Loucy (cell line): ENCODE measurements around the gene DPH6.

Experiments used
- H2AFZ ChIP-seq: fragments of 200-600 bp; sonication (generic); 2 replicates; pipeline ENCODE4 v1.6.0; 2016; ENCODE audit warnings: antibody characterized with exemption, mild to moderate bottlenecking, low read length, moderate library complexity
- H3F3A ChIP-seq: fragments of 200-600 bp; 2 replicates; pipeline ENCODE4 v1.6.0; 2016; ENCODE audit warnings: antibody characterized with exemption, low read depth, mild to moderate bottlenecking
- H3K27me3 ChIP-seq: fragments of 200-600 bp; sonication (generic); 2 replicates; pipeline ENCODE4 v1.6.1; 2014; ENCODE audit warnings: low read length, mild to moderate bottlenecking; ENCODE audit not compliant: insufficient read depth, poor library complexity, severe bottlenecking
- H3K36me3 ChIP-seq: fragments of 200-600 bp; sonication (generic); 2 replicates; pipeline ENCODE4 v1.6.1; 2016; ENCODE audit warnings: low read length; ENCODE audit not compliant: insufficient read depth
- H3K4me1 ChIP-seq: fragments of 200-600 bp; sonication (generic); 2 replicates; pipeline ENCODE4 v1.5.1; 2014; ENCODE audit warnings: low read length, mild to moderate bottlenecking; ENCODE audit not compliant: insufficient read depth, poor library complexity, severe bottlenecking
- H3K4me2 ChIP-seq: fragments of 200-600 bp; sonication (generic); 2 replicates; pipeline ENCODE4 v1.6.0; 2014; ENCODE audit warnings: antibody characterized with exemption, low read length, low read depth, mild to moderate bottlenecking; ENCODE audit not compliant: poor library complexity, severe bottlenecking
- H3K4me3 ChIP-seq: fragments of 200-600 bp; sonication (generic); 2 replicates; pipeline ENCODE4 v1.5.1; 2014; ENCODE audit warnings: low read length, mild to moderate bottlenecking, mixed read lengths; ENCODE audit not compliant: poor library complexity, severe bottlenecking
- H3K79me2 ChIP-seq: fragments of 200-600 bp; sonication (generic); 2 replicates; pipeline ENCODE4 v1.6.1; 2014; ENCODE audit warnings: low read length; ENCODE audit not compliant: insufficient read depth
- H3K9ac ChIP-seq: fragments of 200-600 bp; sonication (generic); 2 replicates; pipeline ENCODE4 v1.6.0; 2014; ENCODE audit warnings: mild to moderate bottlenecking, low read depth, low read length, moderate library complexity; ENCODE audit not compliant: poor library complexity, severe bottlenecking
- H3K9me2 ChIP-seq: fragments of 200-600 bp; sonication (generic); replicated peaks from 2 replicates; pipeline ENCODE4 v1.6.1; 2016; ENCODE audit warnings: low read depth, low read length, mixed read lengths
- H3K9me3 ChIP-seq: fragments of 200-600 bp; sonication (generic); 2 replicates; pipeline ENCODE4 v1.6.1; 2014; ENCODE audit warnings: mild to moderate bottlenecking, antibody characterized with exemption, low read length, low read depth; ENCODE audit not compliant: insufficient read depth
- H4K20me1 ChIP-seq: fragments of 200-600 bp; sonication (generic); 2 replicates; pipeline ENCODE4 v1.6.0; 2014; ENCODE audit warnings: antibody characterized with exemption, low read length, mild to moderate bottlenecking; ENCODE audit not compliant: insufficient read depth, poor library complexity, severe bottlenecking
- CTCF ChIP-seq: fragments of 200-600 bp; sonication (generic); conservative IDR thresholded peaks from 2 replicates; pipeline ENCODE4 v1.5.1; 2014; ENCODE audit warnings: mild to moderate bottlenecking, antibody characterized with exemption, low read length
- EZH2phosphoT487 ChIP-seq: fragments of 200-600 bp; IDR thresholded peaks from 2 replicates; pipeline ENCODE4 v1.6.1; 2018; ENCODE audit warnings: antibody characterized with exemption, mild to moderate bottlenecking, moderate library complexity, borderline replicate concordance

DPH6 gene

GRCh38 chr15:35481992-35482391 lies 64.0 kb downstream of the DPH6 start:
- H3K4me2 ChIP-seq = peak overlapping the region; percentile 56
- H3K4me1 ChIP-seq = peaks cover 37% of the 10 kb centered on the region
- no peak overlapping the region for H2AFZ ChIP-seq
- H3K9me2 ChIP-seq = no peaks in the 10 kb centered on the region
- no peak for TF ChIP-seq CTCF
- no peaks in the 10 kb centered on the region for H3K27me3 ChIP-seq
- H3K9me3 ChIP-seq = peaks cover 8% of the 10 kb centered on the region; the same call in 1 of the 2 replicates
- H3K9ac ChIP-seq = no peak overlapping the region
- no peaks in the 10 kb centered on the region for H3F3A ChIP-seq
- no peaks in the 10 kb centered on the region for H3K79me2 ChIP-seq
- no peaks in the 10 kb centered on the region for H3K36me3 ChIP-seq
- no peaks in the 10 kb centered on the region for H4K20me1 ChIP-seq
- H3K4me3 ChIP-seq = no peak overlapping the region

GRCh38 chr15:35481064-35481463 lies 64.9 kb downstream of the DPH6 start:
- no peaks in the 10 kb centered on the region for H4K20me1 ChIP-seq
- no peak overlapping the region for H2AFZ ChIP-seq
- peaks cover under 1% of the 10 kb centered on the region; the same call in 1 of the 2 replicates for H3K9me3 ChIP-seq
- H3K27me3 ChIP-seq = no peaks in the 10 kb centered on the region
- H3K79me2 ChIP-seq = no peaks in the 10 kb centered on the region
- no peak overlapping the region for H3K9ac ChIP-seq
- H3K36me3 ChIP-seq = no peaks in the 10 kb centered on the region
- TF ChIP-seq CTCF = no peak
- TF ChIP-seq EZH2phosphoT487 = peak; percentile 19; the same call in 1 of the 2 replicates
- H3K9me2 ChIP-seq = no peaks in the 10 kb centered on the region
- H3K4me2 ChIP-seq = peak overlapping the region; percentile 56
- H3K4me3 ChIP-seq = peak overlapping the region; percentile 41
- H3F3A ChIP-seq = no peaks in the 10 kb centered on the region
- H3K4me1 ChIP-seq = peaks cover 37% of the 10 kb centered on the region

- H3K36me3 ChIP-seq = no peaks in the 10 kb centered on the region
- H3K9ac ChIP-seq = no peak overlapping the region
- no peaks in the 10 kb centered on the region for H4K20me1 ChIP-seq
- no peaks in the 10 kb centered on the region for H3K79me2 ChIP-seq
- no peaks in the 10 kb centered on the region for H3K27me3 ChIP-seq
- no peaks in the 10 kb centered on the region for H3K9me3 ChIP-seq
- H3F3A ChIP-seq = no peaks in the 10 kb centered on the region
- H3K4me2 ChIP-seq = no peak overlapping the region
- TF ChIP-seq EZH2phosphoT487 (no peak), CTCF (no peak)
- no peak overlapping the region for H3K4me3 ChIP-seq
- no peak overlapping the region for H2AFZ ChIP-seq
- H3K4me1 ChIP-seq = peaks cover 37% of the 10 kb centered on the region
- no peaks in the 10 kb centered on the region for H3K9me2 ChIP-seq
Measured at GRCh38 chr15:35479423-35479822, 66.5 kb downstream of the DPH6 start.
